Glutamatergic neuron (in vitro differentiated cells): ENCODE results near the gene MRPS35. TPM values are rescaled to one million over a fixed set of nuclear protein-coding genes. Genes with fewer than 3 reads are reported as not detected.

Experiments used
- DNase-seq: peaks from one replicate; pipeline ENCODE4 v3.0.0; 2022
- H3K27ac Mint-ChIP-seq: one replicate; pipeline ENCODE4 v1.8.0; 2020; ENCODE audit warnings: mild to moderate bottlenecking, mixed read lengths, inconsistent platforms; ENCODE audit not compliant: unreplicated experiment
- H3K27me3 Mint-ChIP-seq: one replicate; pipeline ENCODE4 v1.8.0; 2020; ENCODE audit warnings: mild to moderate bottlenecking, moderate library complexity, mixed read lengths, inconsistent platforms; ENCODE audit not compliant: unreplicated experiment
- H3K36me3 Mint-ChIP-seq: one replicate; pipeline ENCODE4 v1.8.0; 2020; ENCODE audit warnings: mild to moderate bottlenecking, mixed read lengths, inconsistent platforms; ENCODE audit not compliant: unreplicated experiment
- H3K4me1 Mint-ChIP-seq: one replicate; pipeline ENCODE4 v1.8.0; 2020; ENCODE audit warnings: mild to moderate bottlenecking, low read depth, mixed read lengths, inconsistent platforms; ENCODE audit not compliant: unreplicated experiment
- H3K4me3 Mint-ChIP-seq: one replicate; pipeline ENCODE4 v1.8.0; 2020; ENCODE audit warnings: mild to moderate bottlenecking, mixed read lengths, inconsistent platforms; ENCODE audit not compliant: unreplicated experiment
- H3K9me3 Mint-ChIP-seq: one replicate; pipeline ENCODE4 v1.8.0; 2020; ENCODE audit warnings: mild to moderate bottlenecking, moderate library complexity, mixed read lengths, inconsistent platforms; ENCODE audit not compliant: unreplicated experiment
- total RNA-seq: library from RNA; stranded (reverse); fragmentation: NEBNext Ultra II Directional; extraction: Animal tissue kit (Norgen Biotek cat#: 25700); gene quantifications from one replicate; pipeline ENCODE4 v1.2.1, GENCODE V29; 2021; ENCODE audit not compliant: unreplicated experiment
- TF ChIP-seq, protein P1 (sequence below): fragments of 200-600 bp; sonication (generic); IDR thresholded peaks from one replicate; pipeline ENCODE4 v1.5.0; 2021; ENCODE audit not compliant: partially characterized antibody, unreplicated experiment

MRPS35 gene
- total RNA-seq, 1 donor from 2014 or later, result 27.4 TPM

DNA sequence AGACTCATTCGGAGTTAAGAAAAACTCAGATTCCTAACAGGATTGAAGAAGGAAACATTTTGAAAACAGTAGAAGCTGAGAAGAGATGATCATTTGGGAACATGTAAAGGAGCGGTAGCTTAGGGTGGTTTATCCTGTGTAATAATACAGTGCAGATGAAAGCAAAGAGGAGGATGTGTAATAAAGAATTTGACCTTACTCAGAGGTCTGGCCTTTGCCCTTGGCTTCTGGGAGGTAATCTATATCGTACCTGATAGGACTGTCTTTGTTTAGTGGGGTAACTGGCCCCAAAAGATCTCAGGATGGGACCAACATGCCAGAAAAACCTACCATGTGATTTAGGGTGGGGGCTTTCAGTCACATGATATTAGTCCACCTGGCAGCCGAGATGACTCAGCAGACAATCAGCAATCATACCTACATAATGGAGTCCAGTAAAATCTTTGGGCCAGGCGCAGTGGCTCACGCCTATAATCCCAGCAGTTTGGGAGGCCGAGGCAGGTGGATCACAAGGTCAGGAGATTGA lies 46.1 kb downstream of the MRPS35 start:
- Mint-ChIP-seq H3K27ac (no peak overlapping the region), H3K36me3 (no peaks in the 10 kb centered on the region), H3K27me3 (no peaks in the 10 kb centered on the region), H3K9me3 (no peaks in the 10 kb centered on the region), H3K4me3 (no peak overlapping the region), H3K4me1 (no peaks in the 10 kb centered on the region)
- DNase-seq, result no peak
- TF ChIP-seq, protein P1, sequence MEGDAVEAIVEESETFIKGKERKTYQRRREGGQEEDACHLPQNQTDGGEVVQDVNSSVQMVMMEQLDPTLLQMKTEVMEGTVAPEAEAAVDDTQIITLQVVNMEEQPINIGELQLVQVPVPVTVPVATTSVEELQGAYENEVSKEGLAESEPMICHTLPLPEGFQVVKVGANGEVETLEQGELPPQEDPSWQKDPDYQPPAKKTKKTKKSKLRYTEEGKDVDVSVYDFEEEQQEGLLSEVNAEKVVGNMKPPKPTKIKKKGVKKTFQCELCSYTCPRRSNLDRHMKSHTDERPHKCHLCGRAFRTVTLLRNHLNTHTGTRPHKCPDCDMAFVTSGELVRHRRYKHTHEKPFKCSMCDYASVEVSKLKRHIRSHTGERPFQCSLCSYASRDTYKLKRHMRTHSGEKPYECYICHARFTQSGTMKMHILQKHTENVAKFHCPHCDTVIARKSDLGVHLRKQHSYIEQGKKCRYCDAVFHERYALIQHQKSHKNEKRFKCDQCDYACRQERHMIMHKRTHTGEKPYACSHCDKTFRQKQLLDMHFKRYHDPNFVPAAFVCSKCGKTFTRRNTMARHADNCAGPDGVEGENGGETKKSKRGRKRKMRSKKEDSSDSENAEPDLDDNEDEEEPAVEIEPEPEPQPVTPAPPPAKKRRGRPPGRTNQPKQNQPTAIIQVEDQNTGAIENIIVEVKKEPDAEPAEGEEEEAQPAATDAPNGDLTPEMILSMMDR, result no peak

DNA sequence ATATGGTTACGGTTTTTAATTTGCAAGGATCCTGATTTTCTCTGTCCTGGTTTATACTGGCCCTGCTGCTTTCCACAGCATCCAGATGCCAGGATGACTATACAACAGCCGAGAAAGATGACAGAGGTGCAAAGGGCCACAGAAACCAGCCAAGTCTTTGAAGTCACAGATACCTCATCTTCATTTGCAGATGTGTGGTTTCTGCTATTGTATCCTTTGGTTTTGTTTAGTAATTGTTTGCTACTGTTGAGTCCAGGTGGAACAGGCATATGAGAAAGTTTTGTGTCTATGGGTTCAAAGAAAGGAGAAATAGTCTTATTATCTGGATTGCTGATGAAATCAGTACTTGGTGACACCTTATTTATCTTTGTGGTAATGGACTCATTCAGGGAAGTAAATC lies 52.1 kb downstream of the MRPS35 start:
- Mint-ChIP-seq H3K27me3 (no peaks in the 10 kb centered on the region), H3K9me3 (no peaks in the 10 kb centered on the region), H3K27ac (no peak overlapping the region), H3K4me3 (no peak overlapping the region), H3K36me3 (no peaks in the 10 kb centered on the region), H3K4me1 (no peaks in the 10 kb centered on the region)
- TF ChIP-seq, protein P1, result no peak
- DNase-seq, result no peak

DNA sequence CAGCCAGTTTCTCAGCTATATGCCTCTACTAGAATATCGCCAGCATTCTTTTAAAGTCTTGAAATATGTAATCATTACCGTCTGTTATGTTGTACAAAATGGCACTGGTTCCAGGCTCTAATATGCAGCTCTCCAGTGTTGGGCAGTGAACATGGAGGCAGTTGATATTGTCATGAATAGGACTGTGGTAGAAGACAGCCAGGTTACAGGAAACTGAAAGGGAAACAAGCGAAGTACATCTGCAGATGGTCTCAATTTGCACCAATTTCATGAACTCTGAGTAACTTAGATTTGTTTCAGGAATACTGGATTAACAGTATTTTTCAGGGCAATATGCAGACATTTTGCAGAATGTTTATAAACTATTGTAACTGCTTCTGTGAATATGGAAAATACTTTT lies 56.0 kb downstream of the MRPS35 start:
- Mint-ChIP-seq H3K27ac (no peak overlapping the region), H3K27me3 (no peaks in the 10 kb centered on the region), H3K4me3 (no peak overlapping the region), H3K4me1 (no peaks in the 10 kb centered on the region), H3K9me3 (no peaks in the 10 kb centered on the region), H3K36me3 (no peaks in the 10 kb centered on the region)
- TF ChIP-seq, protein P1, result no peak
- DNase-seq, result no peak

DNA sequence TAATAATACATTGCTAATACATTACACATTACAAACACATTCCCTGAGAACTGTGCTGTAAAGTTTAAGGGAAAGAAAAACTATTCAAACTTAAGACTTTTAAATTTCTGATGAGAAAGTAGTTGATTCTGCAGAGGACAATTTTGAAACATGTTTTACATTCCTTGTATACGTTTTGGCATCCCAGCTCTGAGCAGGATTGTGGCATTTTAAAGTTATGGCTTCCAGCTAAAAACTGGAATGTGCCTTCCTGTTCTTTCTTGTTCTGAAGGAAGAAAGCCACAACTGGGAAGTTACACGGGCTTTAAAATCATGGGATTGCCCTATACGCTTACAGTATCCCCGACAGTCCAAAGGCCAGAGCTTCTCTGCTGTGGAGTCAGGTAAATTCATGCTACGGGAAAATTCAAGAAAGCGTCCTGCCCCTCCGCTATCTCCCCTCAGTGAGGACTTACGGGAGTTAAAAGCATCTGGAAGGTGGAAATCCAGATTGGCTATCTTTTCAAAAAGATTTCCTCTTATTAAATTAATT lies 58.6 kb downstream of the MRPS35 start:
- DNase-seq, result no peak
- Mint-ChIP-seq H3K36me3 (no peaks in the 10 kb centered on the region), H3K27me3 (no peaks in the 10 kb centered on the region), H3K4me1 (no peaks in the 10 kb centered on the region), H3K4me3 (no peak overlapping the region), H3K27ac (no peak overlapping the region), H3K9me3 (no peaks in the 10 kb centered on the region)
- TF ChIP-seq, protein P1, result no peak

DNA sequence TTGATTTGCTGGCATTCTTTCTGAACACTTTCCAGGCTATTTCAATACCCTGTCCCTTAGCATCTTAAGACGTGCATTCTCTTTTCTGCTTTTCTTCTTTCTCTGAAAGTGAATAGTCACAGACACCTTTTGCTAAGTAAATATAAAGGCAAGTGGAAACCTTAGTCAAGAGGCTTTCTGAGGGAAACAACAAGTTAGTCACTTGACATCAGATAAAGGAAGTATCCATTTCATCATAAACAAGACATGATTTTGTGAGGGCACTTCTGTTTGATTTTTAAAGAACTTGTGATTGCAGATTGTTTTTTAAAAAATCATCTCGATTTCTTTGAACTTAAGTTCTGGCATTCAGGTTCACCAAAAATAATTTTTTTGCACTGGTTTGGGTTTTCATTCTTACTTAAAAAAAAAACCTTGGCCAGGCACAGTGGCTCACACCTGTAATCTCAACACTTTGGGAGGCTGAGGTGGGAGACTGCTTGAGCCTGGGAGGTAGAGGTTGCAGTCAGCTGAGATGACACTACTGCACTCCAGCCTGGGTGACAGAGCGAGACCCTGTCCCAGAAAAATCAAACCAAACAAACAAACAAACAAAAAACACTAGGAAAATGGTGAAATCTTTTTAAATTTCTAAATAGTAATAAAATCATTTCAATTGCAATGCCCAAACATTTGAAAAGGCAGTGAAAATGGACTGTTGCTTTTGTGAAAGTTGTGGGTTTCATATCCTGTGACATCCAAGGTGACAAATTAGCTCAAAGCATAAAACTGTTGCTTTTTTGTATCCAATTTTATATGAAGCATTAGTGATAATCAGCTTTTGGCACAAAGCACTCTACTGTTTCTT lies 61.1 kb downstream of the MRPS35 start:
- Mint-ChIP-seq H3K4me3 (no peak overlapping the region), H3K4me1 (no peaks in the 10 kb centered on the region), H3K27ac (no peak overlapping the region), H3K27me3 (no peaks in the 10 kb centered on the region), H3K36me3 (no peaks in the 10 kb centered on the region), H3K9me3 (no peaks in the 10 kb centered on the region)
- TF ChIP-seq, protein P1, result no peak
- no peak for DNase-seq
